Chondrocyte (in vitro differentiated cells): ENCODE results near the gene SLC39A11. TPM values are rescaled to one million over a fixed set of nuclear protein-coding genes. Genes with fewer than 3 reads are reported as not detected.

Source experiments
- DNase-seq: peaks from one replicate; pipeline ENCODE4 v3.0.0; 2021; ENCODE audit warnings: mixed read lengths, low spot score
- H3K27ac Mint-ChIP-seq: one replicate; pipeline ENCODE4 v1.8.0; 2021; ENCODE audit warnings: mild to moderate bottlenecking, moderate library complexity, mixed read lengths; ENCODE audit not compliant: unreplicated experiment
- H3K27me3 Mint-ChIP-seq: 2 replicates; pipeline ENCODE4 v1.8.0; 2021; ENCODE audit warnings: low read depth, mixed read lengths
- H3K36me3 Mint-ChIP-seq: 2 replicates; pipeline ENCODE4 v1.8.0; 2021; ENCODE audit warnings: low read depth, mixed read lengths
- H3K4me1 Mint-ChIP-seq: 2 replicates; pipeline ENCODE4 v1.8.0; 2021; ENCODE audit warnings: low read depth, mild to moderate bottlenecking, mixed read lengths
- H3K4me3 Mint-ChIP-seq: one replicate; pipeline ENCODE4 v1.8.0; 2021; ENCODE audit warnings: mild to moderate bottlenecking, moderate library complexity, mixed read lengths; ENCODE audit not compliant: unreplicated experiment
- H3K9me3 Mint-ChIP-seq: 2 replicates; pipeline ENCODE4 v1.8.0; 2021; ENCODE audit warnings: low read depth, mixed read lengths
- CTCF ChIP-seq: fragments of 200-600 bp; sonication (generic); IDR thresholded peaks from 2 replicates; pipeline ENCODE4 v1.5.0; 2021; ENCODE audit warnings: antibody characterized with exemption, mild to moderate bottlenecking, moderate library complexity
- total RNA-seq: library from RNA; stranded (reverse); gene quantifications from 3 replicates; pipeline ENCODE4 v1.2.1, GENCODE V29; 2021

The SLC39A11 gene
- total RNA-seq, 1 donor from 2014 or later: 25.3 TPM

GRCh38 chr17:72806011-72806410, 286.5 kb downstream of the SLC39A11 start:
- no peak overlapping the region for H3K27ac Mint-ChIP-seq
- peaks cover under 1% of the 10 kb centered on the region for H3K36me3 Mint-ChIP-seq
- DNase-seq: no peak
- H3K4me1 Mint-ChIP-seq: peaks cover 12% of the 10 kb centered on the region
- no peak overlapping the region for H3K4me3 Mint-ChIP-seq
- TF ChIP-seq CTCF: no peak
- H3K27me3 Mint-ChIP-seq: no peaks in the 10 kb centered on the region
- H3K9me3 Mint-ChIP-seq: peaks cover under 1% of the 10 kb centered on the region

GRCh38 chr17:72804949-72805707, 287.4 kb downstream of the SLC39A11 start:
- TF ChIP-seq CTCF: no peak
- no peak for DNase-seq
- no peaks in the 10 kb centered on the region for H3K27me3 Mint-ChIP-seq
- peaks cover 12% of the 10 kb centered on the region for H3K4me1 Mint-ChIP-seq
- H3K4me3 Mint-ChIP-seq: no peak overlapping the region
- H3K9me3 Mint-ChIP-seq: peaks cover 7% of the 10 kb centered on the region
- H3K36me3 Mint-ChIP-seq: peaks cover 7% of the 10 kb centered on the region
- no peak overlapping the region for H3K27ac Mint-ChIP-seq

GRCh38 chr17:72802726-72803125, 289.8 kb downstream of the SLC39A11 start:
- DNase-seq: no peak
- H3K27ac Mint-ChIP-seq: no peak overlapping the region
- H3K27me3 Mint-ChIP-seq: no peaks in the 10 kb centered on the region
- peaks cover 15% of the 10 kb centered on the region for H3K9me3 Mint-ChIP-seq
- H3K36me3 Mint-ChIP-seq: peaks cover 22% of the 10 kb centered on the region
- H3K4me3 Mint-ChIP-seq: no peak overlapping the region
- peaks cover 12% of the 10 kb centered on the region for H3K4me1 Mint-ChIP-seq
- no peak for TF ChIP-seq CTCF

- no peaks in the 10 kb centered on the region for H3K4me1 Mint-ChIP-seq
- peaks cover 24% of the 10 kb centered on the region for H3K9me3 Mint-ChIP-seq
Observed at GRCh38 chr17:72797142-72797541, 295.3 kb downstream of the SLC39A11 start.

GRCh38 chr17:72795941-72796340, 296.5 kb downstream of the SLC39A11 start:
- H3K4me1 Mint-ChIP-seq: no peaks in the 10 kb centered on the region
- no peak overlapping the region for H3K27ac Mint-ChIP-seq
- peaks cover 29% of the 10 kb centered on the region for H3K9me3 Mint-ChIP-seq
- DNase-seq: no peak
- peaks cover 31% of the 10 kb centered on the region for H3K36me3 Mint-ChIP-seq
- H3K4me3 Mint-ChIP-seq: no peak overlapping the region
- no peaks in the 10 kb centered on the region for H3K27me3 Mint-ChIP-seq
- no peak for TF ChIP-seq CTCF

More at GRCh38 chr17:72797142-72797541, 295.3 kb downstream of the SLC39A11 start:
- TF ChIP-seq CTCF: no peak
- no peak for DNase-seq
- H3K36me3 Mint-ChIP-seq: peaks cover 30% of the 10 kb centered on the region
- H3K4me3 Mint-ChIP-seq: no peak overlapping the region
- no peak overlapping the region for H3K27ac Mint-ChIP-seq
- H3K27me3 Mint-ChIP-seq: no peaks in the 10 kb centered on the region
